Glutamatergic neuron (in vitro differentiated cells): ENCODE results near the gene FANK1. TPM values are rescaled to one million over a fixed set of nuclear protein-coding genes. Genes with fewer than 3 reads are reported as not detected.

ENCODE experiments used
- DNase-seq: peaks from one replicate; pipeline ENCODE4 v3.0.0; 2022
- H3K27ac Mint-ChIP-seq: one replicate; pipeline ENCODE4 v1.8.0; 2020; ENCODE audit warnings: mild to moderate bottlenecking, mixed read lengths, inconsistent platforms; ENCODE audit not compliant: unreplicated experiment
- H3K27me3 Mint-ChIP-seq: one replicate; pipeline ENCODE4 v1.8.0; 2020; ENCODE audit warnings: mild to moderate bottlenecking, moderate library complexity, mixed read lengths, inconsistent platforms; ENCODE audit not compliant: unreplicated experiment
- H3K36me3 Mint-ChIP-seq: one replicate; pipeline ENCODE4 v1.8.0; 2020; ENCODE audit warnings: mild to moderate bottlenecking, mixed read lengths, inconsistent platforms; ENCODE audit not compliant: unreplicated experiment
- H3K4me1 Mint-ChIP-seq: one replicate; pipeline ENCODE4 v1.8.0; 2020; ENCODE audit warnings: mild to moderate bottlenecking, low read depth, mixed read lengths, inconsistent platforms; ENCODE audit not compliant: unreplicated experiment
- H3K4me3 Mint-ChIP-seq: one replicate; pipeline ENCODE4 v1.8.0; 2020; ENCODE audit warnings: mild to moderate bottlenecking, mixed read lengths, inconsistent platforms; ENCODE audit not compliant: unreplicated experiment
- H3K9me3 Mint-ChIP-seq: one replicate; pipeline ENCODE4 v1.8.0; 2020; ENCODE audit warnings: mild to moderate bottlenecking, moderate library complexity, mixed read lengths, inconsistent platforms; ENCODE audit not compliant: unreplicated experiment
- CTCF ChIP-seq: fragments of 200-600 bp; sonication (generic); IDR thresholded peaks from one replicate; pipeline ENCODE4 v1.5.0; 2021; ENCODE audit not compliant: partially characterized antibody, unreplicated experiment
- total RNA-seq: library from RNA; stranded (reverse); fragmentation: NEBNext Ultra II Directional; extraction: Animal tissue kit (Norgen Biotek cat#: 25700); gene quantifications from one replicate; pipeline ENCODE4 v1.2.1, GENCODE V29; 2021; ENCODE audit not compliant: unreplicated experiment

The FANK1 gene
- total RNA-seq, 1 donor from 2014 or later, result 0.59 TPM

GRCh38 chr10:126034586-126034985 is 138.2 kb downstream of the FANK1 start:
- peaks cover 17% of the 10 kb centered on the region for H3K36me3 Mint-ChIP-seq
- peaks cover 2% of the 10 kb centered on the region for H3K27me3 Mint-ChIP-seq
- no peaks in the 10 kb centered on the region for H3K9me3 Mint-ChIP-seq
- H3K4me3 Mint-ChIP-seq, result no peak overlapping the region
- H3K27ac Mint-ChIP-seq, result no peak overlapping the region
- H3K4me1 Mint-ChIP-seq, result no peaks in the 10 kb centered on the region
- TF ChIP-seq CTCF, result no peak
- DNase-seq, result no peak

- H3K27ac Mint-ChIP-seq, result no peak overlapping the region
- no peak overlapping the region for H3K4me3 Mint-ChIP-seq
- DNase-seq, result no peak
- peaks cover 12% of the 10 kb centered on the region for H3K36me3 Mint-ChIP-seq
- no peak for TF ChIP-seq CTCF
- H3K9me3 Mint-ChIP-seq, result peaks cover 2% of the 10 kb centered on the region
- no peaks in the 10 kb centered on the region for H3K27me3 Mint-ChIP-seq
- no peaks in the 10 kb centered on the region for H3K4me1 Mint-ChIP-seq
Measured at GRCh38 chr10:126036515-126036914, 140.2 kb downstream of the FANK1 start.

GRCh38 chr10:126037946-126038345 is 141.6 kb downstream of the FANK1 start:
- TF ChIP-seq CTCF, result no peak
- H3K27me3 Mint-ChIP-seq, result no peaks in the 10 kb centered on the region
- peaks cover 12% of the 10 kb centered on the region for H3K36me3 Mint-ChIP-seq
- peaks cover 6% of the 10 kb centered on the region for H3K4me1 Mint-ChIP-seq
- H3K4me3 Mint-ChIP-seq, result no peak overlapping the region
- DNase-seq, result no peak
- H3K9me3 Mint-ChIP-seq, result peaks cover 2% of the 10 kb centered on the region
- H3K27ac Mint-ChIP-seq, result no peak overlapping the region

- H3K4me1 Mint-ChIP-seq, result peaks cover 6% of the 10 kb centered on the region
- H3K27me3 Mint-ChIP-seq, result no peaks in the 10 kb centered on the region
- H3K4me3 Mint-ChIP-seq, result no peak overlapping the region
- H3K36me3 Mint-ChIP-seq, result no peaks in the 10 kb centered on the region
- H3K9me3 Mint-ChIP-seq, result peaks cover 2% of the 10 kb centered on the region
- no peak for TF ChIP-seq CTCF
- DNase-seq, result no peak
- no peak overlapping the region for H3K27ac Mint-ChIP-seq
Measured at GRCh38 chr10:126041117-126041516, 144.8 kb downstream of the FANK1 start.

- H3K27me3 Mint-ChIP-seq, result no peaks in the 10 kb centered on the region
- peak; percentile 57 for DNase-seq
- H3K9me3 Mint-ChIP-seq, result peaks cover 2% of the 10 kb centered on the region
- TF ChIP-seq CTCF, result no peak
- no peak overlapping the region for H3K4me3 Mint-ChIP-seq
- H3K27ac Mint-ChIP-seq, result no peak overlapping the region
- no peaks in the 10 kb centered on the region for H3K36me3 Mint-ChIP-seq
- peaks cover 6% of the 10 kb centered on the region for H3K4me1 Mint-ChIP-seq
Measured at GRCh38 chr10:126041804-126042231, 145.5 kb downstream of the FANK1 start.
